ENCODE data around the gene CRYL1. TPM values are rescaled to one million over a fixed set of nuclear protein-coding genes. Genes with fewer than 3 reads are reported as not detected.

The CRYL1 gene
- polyA plus RNA-seq, 2 of the 4 experiments (the other 2 are of a cell fraction), result 4.1 to 17.4 TPM

- WGBS (ENCODE audit: missing lambda C conversion rate), result 83% methylated on average over 6 of the region's 6 CpGs
- ATAC-seq, result no peak
- Histone ChIP-seq H3K27ac (peak overlapping the region in 1 of 2 experiments; percentile 87; a peak in 2 of 6 replicates), H3K9me3 (no peaks in the 10 kb centered on the region), H3K4me3 (peak overlapping the region; percentile 97; the same call in 2 of the 3 replicates), H3K4me1 (peaks cover 7% of the 10 kb centered on the region; the same call in 1 of the 3 replicates), H3K4me2 (peak overlapping the region; percentile 97)
- CTCF ChIA-PET, result no interaction called here
- TF ChIP-seq EP300 (IDR thresholded peaks at IDR 0.05) (no peak), MAFK (IDR thresholded peaks at IDR 0.05; ENCODE audit: partially characterized antibody) (no peak), FOXS1 (CRISPR knock-in tag; IDR thresholded peaks at IDR 0.05) (no peak), HOXB5 (CRISPR knock-in tag; IDR thresholded peaks at IDR 0.05) (no peak), SMC3 (IDR thresholded peaks at IDR 0.05) (no peak), SREBF2 (IDR thresholded peaks at IDR 0.05) (no peak), RFX5 (IDR thresholded peaks at IDR 0.05) (no peak), HMGXB4 (CRISPR knock-in tag; IDR thresholded peaks at IDR 0.05; ENCODE audit: borderline replicate concordance) (no peak), RAD21 (conservative IDR thresholded peaks at IDR 0.05 in 1 of 2, IDR thresholded peaks at IDR 0.05 in 1 of 2) (no peak), CHD4 (IDR thresholded peaks at IDR 0.05; ENCODE audit: borderline replicate concordance) (no peak), KDM1A (IDR thresholded peaks at IDR 0.05; ENCODE audit: low read depth) (no peak), HOXA7 (CRISPR knock-in tag; IDR thresholded peaks at IDR 0.05) (no peak), E2F6 (IDR thresholded peaks at IDR 0.05; ENCODE audit: borderline replicate concordance, low read depth) (no peak), TP53 (CRISPR knock-in tag; IDR thresholded peaks at IDR 0.05) (no peak), NPAS2 (CRISPR knock-in tag; IDR thresholded peaks at IDR 0.05; ENCODE audit: borderline replicate concordance) (no peak), ESRRA (IDR thresholded peaks at IDR 0.05; ENCODE audit: borderline replicate concordance, low read length) (no peak)
- DNase-seq (ENCODE audit: low read depth in 1 of 2, low spot score in 1 of 2), result no peak
- no peak for FAIRE-seq
- POLR2A ChIA-PET, result no interaction called here
Measured at GRCh38 chr13:20526664-20527063, 1.0 kb upstream of the CRYL1 start.

GRCh38 chr13:20525144-20525600, 485 bp downstream of the CRYL1 start:
- 49% methylated on average over 14 of the region's 37 CpGs for WGBS (ENCODE audit: missing lambda C conversion rate)

More at GRCh38 chr13:20525144-20525600, 485 bp downstream of the CRYL1 start:
- H3K4me3 ChIP-seq, result peak overlapping the region; percentile 97
- H3K27ac ChIP-seq, result peak overlapping the region; percentile 87 to 96
- DNase-seq (ENCODE audit: low read depth in 1 of 2, low spot score in 1 of 2), result no peak
- TF ChIP-seq CTCF (IDR thresholded peaks at IDR 0.05), result no peak
- no peak for TF ChIP-seq CEBPB (IDR thresholded peaks at IDR 0.05)
- TF ChIP-seq KDM1A (IDR thresholded peaks at IDR 0.05; ENCODE audit: low read depth), result peak; percentile 58; the same call in 1 of the 2 replicates
- TF ChIP-seq HOXB5 (CRISPR knock-in tag; IDR thresholded peaks at IDR 0.05), result no peak
- TF ChIP-seq CHD2 (IDR thresholded peaks at IDR 0.05; ENCODE audit: low read length, partially characterized antibody), result no peak
- TF ChIP-seq RCOR1 (IDR thresholded peaks at IDR 0.05; ENCODE audit: low read depth, low read length), result no peak
- TF ChIP-seq POLR2AphosphoS2 (conservative IDR thresholded peaks at IDR 0.05; ENCODE audit: low read length), result no peak
- FAIRE-seq, result no peak
- peaks cover 7% of the 10 kb centered on the region; the same call in 1 of the 3 replicates for H3K4me1 ChIP-seq
- no peaks in the 10 kb centered on the region for H3K9me3 ChIP-seq
- ATAC-seq, result peak in 1 of 2 experiments; percentile 19; a peak in 5 of 6 replicates
- CTCF ChIA-PET, result no interaction called here
- POLR2A ChIA-PET, result interaction anchor here (0.7 kb wide), 1 partner anchor 303 kb away, joined by 3 read pairs; no protein-coding TSS in a partner anchor
- H3K4me2 ChIP-seq, result peak overlapping the region; percentile 97
